Colonic mucosa (tissue), 4 donors: ENCODE measurements around the gene TTLL11. TPM values are rescaled to one million over a fixed set of nuclear protein-coding genes. Genes with fewer than 3 reads are reported as not detected.

Experiments used
- DNase-seq: peaks from one replicate; pipeline ENCODE4 v3.0.0-alpha.2; 2020
- H3K27ac ChIP-seq: fragments of 200-600 bp; one replicate; pipeline ENCODE4 v1.8.0; 2021
- H3K27me3 ChIP-seq: fragments of 200-600 bp; one replicate; pipeline ENCODE4 v1.8.0; 2021
- H3K36me3 ChIP-seq: fragments of 200-600 bp; one replicate; pipeline ENCODE4 v1.8.0; 2021
- H3K4me1 ChIP-seq: fragments of 200-600 bp; one replicate; pipeline ENCODE4 v1.8.0; 2021; ENCODE audit warnings: mild to moderate bottlenecking
- H3K4me3 ChIP-seq: fragments of 200-600 bp; one replicate; pipeline ENCODE4 v1.8.0; 2021
- H3K9ac ChIP-seq, 2 donors: one replicate each; pipeline ENCODE4 v1.7.0; 2013; ENCODE audit warnings: control low read depth in 2 of 2, low read depth in 2 of 2, low read length in 2 of 2
- H3K9me3 ChIP-seq: fragments of 200-600 bp; one replicate; pipeline ENCODE4 v1.8.0; 2021
- intact Hi-C: fragments of 100-400 bp; cut with DNase I; formaldehyde crosslinking; loops from one replicate; pipeline ENCODE4 v1.14.1; 2022
- total RNA-seq, 2 donors: library from RNA; stranded (reverse); fragmentation: NEBNext Ultra II Directional in 1 of 2; extraction: Animal tissue kit (Norgen Biotek cat#: 25700) in 1 of 2; gene quantifications; one replicate each; pipeline ENCODE4 v1.2.1, GENCODE V29; 2021
- TF ChIP-seq, protein P1 (sequence below): fragments of 200-600 bp; IDR thresholded peaks from one replicate; pipeline ENCODE4 v1.8.0; 2022; ENCODE audit warnings: antibody characterized with exemption, mild to moderate bottlenecking
- donor health status: healthy.
- donor health status: DM: no; HTN: no; CAD: no.
- donor health status: DM: no; HTN: no; CAD: no.

TTLL11 gene
- total RNA-seq, 2 donors from 2014 or later: 5.1 to 5.5 TPM

DNA sequence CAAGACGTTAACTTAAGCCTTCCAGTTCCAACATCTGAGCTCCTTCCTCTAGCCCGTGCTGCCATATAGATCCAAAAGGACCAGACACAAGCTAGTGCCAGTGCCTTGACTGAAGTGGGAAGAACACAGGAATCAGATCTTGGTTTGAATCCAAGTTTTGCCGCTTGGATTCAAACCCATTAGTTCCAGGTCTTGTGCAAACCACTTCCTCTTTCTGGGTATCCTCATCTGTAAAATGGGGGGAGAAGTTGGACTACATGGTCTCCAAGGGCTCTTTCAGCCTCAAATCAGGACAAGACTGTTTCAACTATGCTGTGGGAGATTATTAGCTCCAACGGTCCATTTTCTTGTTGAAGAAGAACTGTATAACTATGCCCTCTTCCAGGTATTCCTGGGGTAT lies 32.6 kb downstream of the TTLL11 start:
- Histone ChIP-seq H3K9me3 (no peaks in the 10 kb centered on the region), H3K4me3 (no peak overlapping the region), H3K9ac (no peak overlapping the region), H3K27ac (no peak overlapping the region), H3K4me1 (no peaks in the 10 kb centered on the region), H3K36me3 (no peaks in the 10 kb centered on the region), H3K27me3 (no peaks in the 10 kb centered on the region)
- no peak for DNase-seq
- intact Hi-C loops: no loop called here
- TF ChIP-seq, protein P1, sequence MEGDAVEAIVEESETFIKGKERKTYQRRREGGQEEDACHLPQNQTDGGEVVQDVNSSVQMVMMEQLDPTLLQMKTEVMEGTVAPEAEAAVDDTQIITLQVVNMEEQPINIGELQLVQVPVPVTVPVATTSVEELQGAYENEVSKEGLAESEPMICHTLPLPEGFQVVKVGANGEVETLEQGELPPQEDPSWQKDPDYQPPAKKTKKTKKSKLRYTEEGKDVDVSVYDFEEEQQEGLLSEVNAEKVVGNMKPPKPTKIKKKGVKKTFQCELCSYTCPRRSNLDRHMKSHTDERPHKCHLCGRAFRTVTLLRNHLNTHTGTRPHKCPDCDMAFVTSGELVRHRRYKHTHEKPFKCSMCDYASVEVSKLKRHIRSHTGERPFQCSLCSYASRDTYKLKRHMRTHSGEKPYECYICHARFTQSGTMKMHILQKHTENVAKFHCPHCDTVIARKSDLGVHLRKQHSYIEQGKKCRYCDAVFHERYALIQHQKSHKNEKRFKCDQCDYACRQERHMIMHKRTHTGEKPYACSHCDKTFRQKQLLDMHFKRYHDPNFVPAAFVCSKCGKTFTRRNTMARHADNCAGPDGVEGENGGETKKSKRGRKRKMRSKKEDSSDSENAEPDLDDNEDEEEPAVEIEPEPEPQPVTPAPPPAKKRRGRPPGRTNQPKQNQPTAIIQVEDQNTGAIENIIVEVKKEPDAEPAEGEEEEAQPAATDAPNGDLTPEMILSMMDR: no peak

- Histone ChIP-seq H3K9ac (no peak overlapping the region), H3K4me3 (no peak overlapping the region), H3K4me1 (no peaks in the 10 kb centered on the region), H3K36me3 (no peaks in the 10 kb centered on the region), H3K27me3 (no peaks in the 10 kb centered on the region), H3K9me3 (no peaks in the 10 kb centered on the region), H3K27ac (no peak overlapping the region)
- no peak for DNase-seq
- intact Hi-C loops: no loop called here
- TF ChIP-seq, protein P1: no peak
Observed at GRCh38 chr9:122059955-122060324, 33.2 kb downstream of the TTLL11 start.

DNA sequence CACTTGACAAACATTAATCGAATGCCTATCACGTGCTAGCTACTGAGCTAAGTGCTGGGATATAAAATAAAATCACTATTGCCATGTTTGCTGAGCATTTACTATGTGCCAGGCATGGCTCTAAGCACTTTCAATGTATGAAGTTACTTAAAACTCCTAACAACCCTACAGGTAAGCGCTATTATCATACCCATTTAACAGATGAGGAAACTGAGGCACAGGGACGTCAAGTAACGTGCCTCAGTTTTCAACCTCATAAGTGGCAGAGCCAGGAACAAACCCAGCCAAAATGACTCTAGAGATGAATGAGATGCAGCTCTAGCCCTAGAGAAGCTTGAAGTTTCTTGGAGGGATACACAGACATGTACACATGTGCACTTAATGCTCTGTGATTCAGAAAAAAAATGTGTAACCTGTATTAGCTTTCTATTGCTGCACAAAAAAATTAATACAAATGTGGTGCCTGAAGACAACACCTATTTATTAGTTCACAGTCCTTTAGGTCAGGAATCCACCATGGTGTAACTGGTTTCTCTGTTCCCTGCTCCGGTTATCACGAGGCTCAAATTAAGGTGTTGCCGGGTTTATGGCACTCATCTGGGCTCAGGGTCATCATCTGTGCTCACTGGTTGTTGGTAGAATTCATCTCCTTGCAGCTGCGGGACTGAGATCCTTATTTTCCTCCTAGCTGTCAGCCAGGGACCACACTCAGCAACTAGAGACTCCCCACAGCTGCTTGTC lies 33.7 kb downstream of the TTLL11 start:
- Histone ChIP-seq H3K27me3 (no peaks in the 10 kb centered on the region), H3K36me3 (no peaks in the 10 kb centered on the region), H3K27ac (no peak overlapping the region), H3K4me3 (no peak overlapping the region), H3K9ac (no peak overlapping the region), H3K9me3 (no peaks in the 10 kb centered on the region), H3K4me1 (no peaks in the 10 kb centered on the region)
- intact Hi-C loops: no loop called here
- no peak for DNase-seq
- TF ChIP-seq, protein P1: no peak

DNA sequence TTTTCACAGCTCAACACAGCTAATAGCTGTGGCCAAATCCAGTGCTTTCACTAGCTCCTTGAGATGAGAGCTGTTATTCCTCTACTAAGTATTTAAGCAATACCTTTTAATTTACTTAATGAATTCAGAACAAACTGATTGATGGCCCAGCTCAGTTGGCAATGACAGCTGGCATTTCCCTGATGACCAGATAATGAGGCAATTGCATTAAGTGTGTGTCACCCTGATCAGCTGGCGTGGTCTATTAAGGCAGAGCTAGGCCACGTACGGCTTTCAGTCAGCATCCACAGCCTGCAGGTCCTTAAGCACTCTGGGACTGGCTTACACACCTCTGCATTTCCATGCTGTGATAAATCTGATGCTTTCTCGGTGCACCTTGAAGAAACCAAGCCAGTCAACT lies 34.4 kb downstream of the TTLL11 start:
- no peak for DNase-seq
- Histone ChIP-seq H3K4me3 (no peak overlapping the region), H3K9ac (no peak overlapping the region), H3K27ac (no peak overlapping the region), H3K36me3 (no peaks in the 10 kb centered on the region), H3K9me3 (no peaks in the 10 kb centered on the region), H3K4me1 (no peaks in the 10 kb centered on the region), H3K27me3 (no peaks in the 10 kb centered on the region)
- TF ChIP-seq, protein P1: no peak
- intact Hi-C loops: no loop called here

GRCh38 chr9:122058051-122058450 lies 35.1 kb downstream of the TTLL11 start:
- TF ChIP-seq, protein P1: no peak
- Histone ChIP-seq H3K36me3 (no peaks in the 10 kb centered on the region), H3K27me3 (no peaks in the 10 kb centered on the region), H3K27ac (no peak overlapping the region), H3K9ac (no peak overlapping the region), H3K9me3 (no peaks in the 10 kb centered on the region), H3K4me3 (no peak overlapping the region), H3K4me1 (no peaks in the 10 kb centered on the region)
- DNase-seq: no peak
- intact Hi-C loops: no loop called here
